Nephron (organoid): ENCODE data around the gene PMS1.
A peak's percentile ranks its signal among the peaks of the same experiment; 100 is the strongest.

Source experiments
- H3K27ac Mint-ChIP-seq, 3 experiments: 2 replicates each; pipeline ENCODE4 v1.8.0; 2020; ENCODE audit warnings: mixed read lengths in 3 of 3, mild to moderate bottlenecking in 2 of 3, moderate library complexity in 1 of 3
- H3K27me3 Mint-ChIP-seq: 2 replicates; pipeline ENCODE4 v1.8.0; 2021; ENCODE audit warnings: low read depth, mild to moderate bottlenecking, moderate library complexity, mixed read lengths
- H3K36me3 Mint-ChIP-seq: 2 replicates; pipeline ENCODE4 v1.8.0; 2020; ENCODE audit warnings: low read depth, mixed read lengths
- H3K4me1 Mint-ChIP-seq: 2 replicates; pipeline ENCODE4 v1.8.0; 2020; ENCODE audit warnings: mixed read lengths
- H3K4me3 Mint-ChIP-seq, 3 experiments: 2 replicates each; pipeline ENCODE4 v1.8.0; 2020; ENCODE audit warnings: mild to moderate bottlenecking in 3 of 3, mixed read lengths in 3 of 3, moderate library complexity in 2 of 3
- H3K9me3 Mint-ChIP-seq: 2 replicates; pipeline ENCODE4 v1.8.0; 2020; ENCODE audit warnings: mixed read lengths
- CTCF ChIP-seq, 3 experiments: fragments of 200-600 bp; sonication (generic); IDR thresholded peaks; one replicate each; pipeline ENCODE4 v1.5.0; 2021; ENCODE audit warnings: antibody characterized with exemption in 3 of 3; ENCODE audit not compliant: unreplicated experiment in 3 of 3

The PMS1 gene

DNA sequence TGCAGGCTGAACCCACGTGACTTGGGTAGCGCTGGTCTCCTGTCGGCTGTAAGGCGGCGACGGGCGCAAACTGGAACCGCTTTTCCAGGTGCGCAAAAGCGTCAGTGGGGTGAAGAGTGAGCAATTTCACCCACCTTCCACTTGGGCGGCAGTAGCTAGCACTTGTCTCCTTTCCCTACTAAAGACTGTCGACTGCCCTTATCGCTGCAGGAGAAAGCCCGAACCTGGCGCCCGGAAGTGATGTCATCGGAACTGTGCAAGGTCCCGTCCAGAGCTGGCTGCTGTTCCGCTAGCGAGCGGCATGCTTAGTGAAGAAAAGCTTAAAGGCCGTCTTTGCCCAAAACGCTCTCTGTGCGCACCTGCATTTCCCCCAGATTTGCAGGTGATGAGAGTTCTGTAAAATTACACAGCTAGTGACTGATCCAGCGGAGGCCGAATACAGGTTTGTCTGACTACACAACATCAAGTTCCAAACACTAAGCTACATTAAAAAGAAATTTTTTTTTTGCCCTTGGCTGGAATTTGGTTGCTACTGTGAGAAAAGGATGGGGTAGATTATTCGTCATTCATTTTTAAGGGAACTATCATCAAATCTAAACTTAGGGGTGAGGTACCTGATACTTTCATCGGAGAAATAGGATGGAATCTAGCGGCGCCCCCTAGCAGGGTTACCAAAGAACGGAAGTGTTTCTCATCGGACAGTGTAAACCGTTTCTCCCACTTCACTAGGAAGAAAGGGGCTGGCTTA lies 21.5 kb upstream of the PMS1 start, which contains the start of gene OSGEPL1:
OSGEPL1 (minus strand) TSS at position 242 of the 748 bp plus-strand sequence. CDS start 1,152 bp downstream, outside the sequence.
- Mint-ChIP-seq H3K27me3 (no peaks in the 10 kb centered on the region), H3K4me1 (peaks cover 18% of the 10 kb centered on the region), H3K36me3 (peaks cover 21% of the 10 kb centered on the region), H3K27ac (peak within 1 kb of the TSS; percentile 96 to 98 (median 98)), H3K9me3 (no peaks in the 10 kb centered on the region), H3K4me3 (peak within 1 kb of the TSS; percentile 92 to 97 (median 93))
- TF ChIP-seq CTCF (IDR thresholded peaks at IDR 0.05; ENCODE audit: unreplicated experiment in 3 of 3), result peak; percentile 44 to 57 (median 56)

DNA sequence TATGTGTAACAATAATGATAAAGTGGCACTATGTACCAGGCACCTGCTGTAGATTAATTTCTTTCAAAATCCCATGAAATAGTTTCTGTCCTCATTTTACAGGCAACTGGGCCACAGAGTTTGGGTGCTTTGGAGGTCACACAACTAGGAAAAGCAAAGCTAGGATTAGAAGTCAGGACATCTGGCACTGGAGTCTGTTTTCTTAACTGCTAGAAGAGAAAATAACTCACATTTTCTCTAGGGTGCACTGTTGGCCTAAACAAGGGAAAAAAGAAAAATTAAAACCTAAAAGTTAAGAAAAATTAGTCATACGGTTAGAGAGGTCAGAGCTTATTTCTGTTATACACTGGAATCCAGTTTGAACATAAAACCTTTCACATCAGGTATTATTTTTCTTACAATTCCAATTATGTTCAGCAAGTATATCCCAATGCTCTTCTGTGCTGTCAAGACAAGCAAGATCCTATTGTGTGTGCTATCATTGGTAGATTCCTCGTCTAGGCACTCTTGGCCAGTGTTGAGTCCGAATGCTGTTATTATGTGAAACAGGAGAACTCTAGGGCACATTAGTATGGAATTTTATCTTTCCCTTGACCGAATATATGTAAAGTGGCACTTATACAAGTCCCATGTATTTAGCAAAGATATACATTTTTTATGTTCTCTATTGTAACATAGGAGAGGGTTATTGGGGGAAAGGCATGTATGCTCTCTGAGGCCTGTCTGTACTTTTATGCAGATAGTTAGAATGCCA lies 20.2 kb upstream of the PMS1 start:
- Mint-ChIP-seq H3K4me3 (peak overlapping the region; percentile 48 to 93 (median 78)), H3K9me3 (no peaks in the 10 kb centered on the region), H3K4me1 (peaks cover 18% of the 10 kb centered on the region), H3K36me3 (peaks cover 20% of the 10 kb centered on the region), H3K27ac (peak overlapping the region; percentile 79 to 98 (median 98)), H3K27me3 (no peaks in the 10 kb centered on the region)
- TF ChIP-seq CTCF (IDR thresholded peaks at IDR 0.05; ENCODE audit: unreplicated experiment in 3 of 3), result no peak

DNA sequence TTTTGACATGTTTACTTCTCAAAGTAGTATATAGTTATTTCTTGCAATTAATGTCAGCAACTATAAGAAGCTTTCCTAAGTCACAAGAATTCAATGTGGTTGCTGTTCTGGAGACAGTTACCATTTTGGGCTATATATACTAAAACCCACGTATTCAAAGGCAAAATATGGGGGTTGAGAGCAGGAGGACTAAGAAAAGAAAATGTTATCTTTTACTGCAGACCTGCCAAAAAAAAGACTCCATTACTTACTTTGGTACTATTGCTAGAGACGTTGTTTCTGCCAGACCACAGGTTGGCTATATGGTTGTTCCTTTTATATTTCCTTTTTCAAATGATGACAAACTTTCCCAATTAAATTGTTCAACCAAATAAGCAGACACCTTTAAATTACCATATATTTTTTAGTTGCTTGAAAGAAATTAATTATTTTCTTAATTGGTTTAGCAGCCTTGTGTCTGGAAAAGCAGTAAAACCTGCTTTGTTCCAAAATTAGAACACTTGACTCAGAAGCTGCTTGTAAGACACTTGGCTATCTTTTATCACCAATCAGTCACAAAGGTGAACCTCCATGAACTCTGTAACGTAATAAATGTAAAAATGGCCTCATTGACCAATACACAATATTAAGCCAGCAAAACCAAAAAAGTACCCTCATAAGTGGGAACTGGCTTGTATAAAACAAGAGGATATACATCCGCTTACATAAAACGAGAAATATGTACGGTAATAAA lies 13.5 kb upstream of the PMS1 start:
- TF ChIP-seq CTCF (IDR thresholded peaks at IDR 0.05; ENCODE audit: unreplicated experiment in 3 of 3), result no peak
- Mint-ChIP-seq H3K9me3 (no peaks in the 10 kb centered on the region), H3K27me3 (no peaks in the 10 kb centered on the region), H3K4me1 (no peaks in the 10 kb centered on the region), H3K36me3 (peaks cover 60% of the 10 kb centered on the region), H3K27ac (no peak overlapping the region), H3K4me3 (no peak overlapping the region)

- Mint-ChIP-seq H3K4me3 (no peak overlapping the region), H3K27me3 (no peaks in the 10 kb centered on the region), H3K27ac (no peak overlapping the region), H3K36me3 (peaks cover 57% of the 10 kb centered on the region), H3K9me3 (no peaks in the 10 kb centered on the region), H3K4me1 (no peaks in the 10 kb centered on the region)
- no peak for TF ChIP-seq CTCF (IDR thresholded peaks at IDR 0.05; ENCODE audit: unreplicated experiment in 3 of 3)
These were observed 12.0 kb upstream of the PMS1 start for GRCh38 chr2:189772212-189772611.

DNA sequence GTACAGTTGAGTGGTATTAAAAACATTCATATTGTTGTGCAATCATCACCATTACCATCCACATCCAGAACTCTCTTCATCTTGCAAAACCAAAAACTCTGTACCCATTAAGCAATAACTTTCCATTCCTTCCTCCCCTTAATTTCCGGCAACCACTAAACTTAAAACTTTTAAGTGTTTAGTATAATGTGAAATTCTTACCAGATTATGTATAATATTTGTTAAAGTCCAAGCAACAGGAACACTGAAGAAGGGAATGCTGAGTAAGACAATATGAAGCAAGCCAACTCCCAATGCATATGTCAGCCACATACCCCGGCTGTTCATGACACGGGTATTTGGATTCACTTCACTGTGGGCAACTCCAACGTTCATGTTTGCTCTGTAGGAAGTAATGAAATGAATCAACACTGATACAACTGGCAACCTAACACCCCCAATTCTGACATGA lies 2.0 kb upstream of the PMS1 start:
- Mint-ChIP-seq H3K4me1 (peaks cover 29% of the 10 kb centered on the region), H3K4me3 (peak overlapping the region; percentile 81 to 97 (median 92)), H3K27ac (peak overlapping the region; percentile 44 to 98 (median 69)), H3K36me3 (peaks cover 50% of the 10 kb centered on the region), H3K27me3 (no peaks in the 10 kb centered on the region), H3K9me3 (no peaks in the 10 kb centered on the region)
- TF ChIP-seq CTCF (IDR thresholded peaks at IDR 0.05; ENCODE audit: unreplicated experiment in 3 of 3), result no peak
